Activated B cell treated with CpG ODN at 0.5 μM for 24 hours (primary cell): Measurements from ENCODE around the gene SMAD3. TPM values are rescaled to one million over a fixed set of nuclear protein-coding genes. Genes with fewer than 3 reads are reported as not detected.

Experiments
- ATAC-seq: fragments of 200-7000 bp; cut with Tn5 transposase; one replicate; pipeline ENCODE4 v1.10.0; 2021; ENCODE audit warnings: low read depth, mild to moderate bottlenecking, moderate library complexity
- CTCF ChIA-PET: fragments of 350-600 bp; sonication (Branson Sonifier 250); formaldehyde crosslinking; loops from one replicate; lab custom pipeline; 2021; ENCODE audit warnings: antibody characterized with exemption; lab: Charles Lee
- POLR2A ChIA-PET: fragments of 350-600 bp; sonication (Branson Sonifier 250); formaldehyde crosslinking; loops from one replicate; lab custom pipeline; 2021; ENCODE audit warnings: antibody characterized with exemption; lab: Charles Lee
- DNase-seq: peaks from one replicate; pipeline ENCODE4 v3.0.0; 2022
- H3K27ac Mint-ChIP-seq: one replicate; pipeline ENCODE4 v1.8.0; 2020; ENCODE audit warnings: mixed read lengths
- H3K27me3 Mint-ChIP-seq: one replicate; pipeline ENCODE4 v1.8.0; 2021; ENCODE audit warnings: mixed read lengths
- H3K36me3 Mint-ChIP-seq: one replicate; pipeline ENCODE4 v1.8.0; 2021; ENCODE audit warnings: low read depth, mixed read lengths
- H3K4me1 Mint-ChIP-seq: one replicate; pipeline ENCODE4 v1.8.0; 2021; ENCODE audit warnings: mixed read lengths
- H3K4me3 Mint-ChIP-seq: one replicate; pipeline ENCODE4 v1.8.0; 2020; ENCODE audit warnings: mild to moderate bottlenecking, mixed read lengths
- H3K9me3 Mint-ChIP-seq: one replicate; pipeline ENCODE4 v1.8.0; 2020; ENCODE audit warnings: mixed read lengths
- CTCF ChIP-seq: fragments of 200-600 bp; IDR thresholded peaks from one replicate; pipeline ENCODE4 v1.8.0; 2022; ENCODE audit warnings: antibody characterized with exemption, mild to moderate bottlenecking
- intact Hi-C: fragments of 100-400 bp; cut with micrococcal nuclease; formaldehyde crosslinking; loops from one replicate; pipeline ENCODE4 v1.15.1; 2024
- total RNA-seq: library from RNA; stranded (reverse); gene quantifications from 2 replicates; pipeline ENCODE4 v1.2.3, GENCODE V29; 2022

Gene SMAD3
- total RNA-seq, 1 donor from 2014 or later = 118 TPM

DNA sequence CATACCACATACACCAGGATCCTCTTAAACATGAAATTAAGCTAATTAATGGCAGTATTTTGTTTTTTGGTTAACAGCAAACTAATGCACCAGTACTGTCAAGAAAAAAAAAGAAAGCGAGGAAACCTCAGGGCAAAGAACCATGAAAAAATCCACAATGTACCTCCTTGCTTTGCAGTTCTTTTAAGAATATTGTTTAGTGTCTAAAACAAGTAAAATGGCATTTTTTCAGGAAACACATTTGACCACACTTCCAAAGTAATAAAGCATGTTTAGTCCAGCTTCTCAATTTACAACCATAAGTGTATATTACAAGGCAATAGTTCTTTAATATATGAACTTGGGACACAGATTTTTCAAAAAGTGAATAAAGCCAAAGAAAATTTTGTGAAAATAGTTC lies 162.4 kb downstream of the SMAD3 start:
- CTCF ChIA-PET = no interaction called here
- no peak for TF ChIP-seq CTCF

GRCh38 chr15:67228286-67228685 lies 162.9 kb downstream of the SMAD3 start:
- intact Hi-C loops = no loop called here
- ChIA-PET POLR2A (no interaction called here), CTCF (no interaction called here)

More for the DNA sequence above, 162.4 kb downstream of the SMAD3 start:
- H3K4me1 Mint-ChIP-seq = peaks cover 17% of the 10 kb centered on the region
- no peak overlapping the region for H3K4me3 Mint-ChIP-seq
- peaks cover 60% of the 10 kb centered on the region for H3K36me3 Mint-ChIP-seq
- H3K9me3 Mint-ChIP-seq = no peaks in the 10 kb centered on the region
- intact Hi-C loops = no loop called here
- POLR2A ChIA-PET = no interaction called here
- H3K27ac Mint-ChIP-seq = no peak overlapping the region
- no peak for ATAC-seq
- no peak for DNase-seq
- no peaks in the 10 kb centered on the region for H3K27me3 Mint-ChIP-seq

DNA sequence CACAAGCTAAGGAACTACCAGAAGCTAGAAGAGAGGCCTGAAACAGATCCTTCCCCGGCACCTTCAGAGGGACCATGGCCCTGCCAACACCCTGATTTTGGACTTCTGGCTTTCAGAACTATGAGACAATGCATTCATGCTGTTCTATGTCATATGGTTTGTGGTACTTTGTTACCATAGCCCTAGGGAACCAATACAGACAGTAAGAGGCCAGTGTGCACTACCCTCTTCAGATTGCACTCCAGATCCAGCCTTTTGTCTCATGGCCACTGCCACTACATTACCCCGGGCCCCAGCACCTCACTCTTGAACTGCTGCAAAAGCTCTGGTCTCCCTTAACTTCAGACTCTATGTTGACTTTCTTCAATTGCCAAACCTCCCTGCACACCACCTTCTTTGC lies 165.1 kb downstream of the SMAD3 start:
- ChIA-PET CTCF (no interaction called here), POLR2A (no interaction called here)
- H3K4me1 Mint-ChIP-seq = peaks cover 12% of the 10 kb centered on the region
- no peak for DNase-seq
- no peak for ATAC-seq
- TF ChIP-seq CTCF = no peak
- intact Hi-C loops = no loop called here
- no peak overlapping the region for H3K4me3 Mint-ChIP-seq
- no peaks in the 10 kb centered on the region for H3K9me3 Mint-ChIP-seq
- peaks cover 79% of the 10 kb centered on the region for H3K36me3 Mint-ChIP-seq
- H3K27me3 Mint-ChIP-seq = no peaks in the 10 kb centered on the region
- no peak overlapping the region for H3K27ac Mint-ChIP-seq

More at GRCh38 chr15:67228286-67228685, 162.9 kb downstream of the SMAD3 start:
- no peak for TF ChIP-seq CTCF
- H3K4me1 Mint-ChIP-seq = peaks cover 17% of the 10 kb centered on the region
- no peak for ATAC-seq
- H3K4me3 Mint-ChIP-seq = no peak overlapping the region
- H3K36me3 Mint-ChIP-seq = peaks cover 64% of the 10 kb centered on the region
- H3K27ac Mint-ChIP-seq = no peak overlapping the region
- DNase-seq = no peak
- no peaks in the 10 kb centered on the region for H3K27me3 Mint-ChIP-seq
- H3K9me3 Mint-ChIP-seq = no peaks in the 10 kb centered on the region

DNA sequence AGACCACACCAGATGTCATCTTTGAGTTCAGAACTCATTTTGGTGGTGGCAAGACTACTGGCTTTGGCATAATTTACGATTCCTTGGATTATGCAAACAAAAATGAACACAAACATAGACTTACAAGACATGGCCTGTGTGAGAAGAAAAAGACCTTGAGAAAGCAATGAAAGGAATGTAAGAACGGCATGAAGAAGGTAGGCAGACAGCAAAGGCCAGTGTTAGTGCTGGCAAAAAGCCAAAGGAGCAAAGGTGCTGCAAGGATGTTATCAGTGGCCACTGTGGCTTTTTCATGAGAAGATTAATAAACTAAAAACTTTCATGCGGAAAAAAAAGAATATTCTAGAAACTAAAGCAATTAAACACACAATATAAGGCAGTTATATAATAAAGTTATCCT lies 167.2 kb downstream of the SMAD3 start:
- ATAC-seq = no peak
- TF ChIP-seq CTCF = no peak
- H3K27me3 Mint-ChIP-seq = no peaks in the 10 kb centered on the region
- no peak for DNase-seq
- no peak overlapping the region for H3K4me3 Mint-ChIP-seq
- ChIA-PET POLR2A (no interaction called here), CTCF (no interaction called here)
- peaks cover 10% of the 10 kb centered on the region for H3K4me1 Mint-ChIP-seq
- no peaks in the 10 kb centered on the region for H3K9me3 Mint-ChIP-seq
- intact Hi-C loops = no loop called here
- H3K27ac Mint-ChIP-seq = no peak overlapping the region
- H3K36me3 Mint-ChIP-seq = peaks cover 75% of the 10 kb centered on the region

DNA sequence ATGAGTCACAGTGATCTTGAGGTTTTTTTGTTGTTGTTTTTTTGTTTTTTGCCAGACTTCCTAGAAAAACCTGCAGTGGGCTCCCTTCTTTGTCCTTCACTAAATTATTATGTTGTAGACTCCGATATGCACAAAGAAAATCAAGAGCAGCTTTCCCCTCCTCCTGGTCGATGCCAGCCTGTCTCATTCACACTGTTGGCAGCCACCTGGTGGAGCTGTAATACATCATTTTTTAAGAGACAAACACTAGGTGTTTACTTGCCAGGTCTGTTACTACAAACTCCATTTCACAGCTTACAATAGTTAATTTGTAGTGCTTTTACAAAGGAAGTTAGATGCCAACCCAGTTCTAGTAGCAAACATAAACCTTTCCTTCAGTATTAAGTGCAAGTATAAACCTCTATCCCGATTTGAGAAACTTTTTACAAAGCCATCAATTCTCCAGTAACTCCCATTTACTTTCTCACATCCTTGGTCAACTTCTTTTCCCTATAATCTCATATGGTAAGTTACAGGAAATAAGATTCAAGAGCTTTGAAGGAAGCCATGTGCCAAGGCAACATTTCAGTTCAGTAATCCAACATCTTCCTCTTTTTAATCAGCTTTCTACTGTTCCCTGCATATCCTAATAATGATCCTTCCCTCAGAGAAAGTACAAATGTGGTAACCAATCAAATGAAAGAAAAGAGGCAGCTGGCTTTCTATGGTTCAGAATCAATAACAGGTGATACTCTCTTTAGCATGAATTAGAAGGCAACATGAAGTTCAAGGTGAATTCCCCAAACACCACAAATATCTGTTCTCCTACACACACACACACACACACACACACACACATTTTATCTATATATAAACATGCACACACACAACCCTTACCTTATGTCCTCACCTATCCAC lies 175.1 kb downstream of the SMAD3 start:
- Mint-ChIP-seq H3K4me3 (peak overlapping the region; percentile 61), H3K36me3 (peaks cover 20% of the 10 kb centered on the region), H3K9me3 (no peaks in the 10 kb centered on the region), H3K27me3 (no peaks in the 10 kb centered on the region), H3K27ac (peak overlapping the region; percentile 80), H3K4me1 (peaks cover 46% of the 10 kb centered on the region)
- intact Hi-C loops = loop anchor here (1.0 to 5.0 kb wide), 2 partner anchors 14 to 293 kb away; partner anchors contain the start of genes AAGAB and IQCH
- ChIA-PET CTCF (interaction anchor here (0.6 to 2.5 kb wide), 3 partner anchors 63 to 592 kb away, joined by 3 to 8 read pairs (median 5); no protein-coding TSS in a partner anchor), POLR2A (interaction anchor here (0.6 to 3.4 kb wide), 11 partner anchors 13 to 1575 kb away, joined by 3 to 18 read pairs (median 5); partner anchors contain the start of genes AAGAB, IQCH and SMAD3)
- DNase-seq = no peak
- peak; percentile 9 for ATAC-seq
- no peak for TF ChIP-seq CTCF
